GM12878 (cell line): ENCODE measurements around the gene TMEM52. TPM values are rescaled to one million over a fixed set of nuclear protein-coding genes. Genes with fewer than 3 reads are reported as not detected.
A peak's percentile ranks its signal among the peaks of the same experiment; 100 is the strongest.

Source experiments
- ATAC-seq: fragments of 200-7000 bp; cut with Tn5 transposase; 3 replicates; pipeline ENCODE4 v1.9.1; 2020; ENCODE audit warnings: mild to moderate bottlenecking, moderate library complexity
- BruUV-seq: library from RNA; stranded (reverse); fragments of 400-500 nt; replicated peaks from 2 replicates; lab custom pipeline; 2021; lab: Mats Ljungman, UMichigan
- CTCF ChIA-PET: fragments of 300-600 bp; sonication (Branson Sonifier 250); formaldehyde crosslinking; extraction: SDS; loops from one replicate; lab custom pipeline; 2021; ENCODE audit warnings: inconsistent platforms; lab: Yijun Ruan, JAX
- POLR2A ChIA-PET: fragments of 350-600 bp; formaldehyde crosslinking; extraction: SDS; loops from one replicate; lab custom pipeline; 2021; ENCODE audit warnings: inconsistent platforms; lab: Charles Lee
- RAD21 ChIA-PET: fragments of 300-600 bp; sonication (Branson Sonifier 250); formaldehyde crosslinking; loops from one replicate; lab custom pipeline; 2023; ENCODE audit warnings: antibody characterized with exemption; ENCODE audit not compliant: unreplicated experiment; lab: Charles Lee
- SMC1A ChIA-PET: fragments of 300-600 bp; sonication (Branson Sonifier 250); formaldehyde crosslinking; loops from one replicate; lab custom pipeline; 2023; ENCODE audit not compliant: unreplicated experiment, uncharacterized antibody; lab: Charles Lee
- DNase-seq: peaks from one replicate; pipeline ENCODE4 v3.0.0-alpha.2; 2011; ENCODE audit warnings: low read depth, low spot score
- FAIRE-seq: peaks from 3 replicates; lab custom pipeline; 2011; peaks lifted over from hg19 to GRCh38; lab: Jason Lieb, UNC
- H2AFZ ChIP-seq: 2 replicates; pipeline ENCODE4 v1.6.0; 2011; ENCODE audit warnings: low read depth, low read length, control low read depth; ENCODE audit not compliant: control insufficient read depth
- H3K27ac ChIP-seq: 2 replicates; pipeline ENCODE4 v1.5.1; 2011; ENCODE audit warnings: control low read depth; ENCODE audit not compliant: control insufficient read depth, insufficient read depth
- H3K27me3 ChIP-seq, 2 experiments: replicated peaks in 1 of 2; 2 replicates each; pipeline versions ENCODE4 v1.6.0 to v1.6.1; 2011; ENCODE audit warnings: low read length in 1 of 2; ENCODE audit not compliant: control insufficient read depth in 2 of 2, insufficient read depth in 2 of 2
- H3K36me3 ChIP-seq, 2 experiments: 2 replicates each; pipeline ENCODE4 v1.5.1; 2011; ENCODE audit warnings: low read length in 1 of 2; ENCODE audit not compliant: control insufficient read depth in 2 of 2, insufficient read depth in 2 of 2
- H3K4me1 ChIP-seq: 2 replicates; pipeline ENCODE4 v1.6.1; 2011; ENCODE audit warnings: mild to moderate bottlenecking, low read length, moderate library complexity, mixed read lengths; ENCODE audit not compliant: control insufficient read depth, insufficient read depth
- H3K4me2 ChIP-seq: 2 replicates; pipeline ENCODE4 v1.6.0; 2011; ENCODE audit warnings: control low read depth; ENCODE audit not compliant: control insufficient read depth, insufficient read depth
- H3K4me3 ChIP-seq: fragments of 200-600 bp; sonication (generic); 2 replicates; pipeline ENCODE4 v1.5.1; 2016
- H3K79me2 ChIP-seq: 2 replicates; pipeline ENCODE4 v1.6.0; 2011; ENCODE audit warnings: low read length; ENCODE audit not compliant: control insufficient read depth, insufficient read depth
- H3K9ac ChIP-seq: 2 replicates; pipeline ENCODE4 v1.8.0; 2011; ENCODE audit warnings: low read length, control low read depth, mixed read lengths; ENCODE audit not compliant: control insufficient read depth, insufficient read depth
- H3K9me3 ChIP-seq: replicated peaks from 3 replicates; pipeline ENCODE4 v1.5.1; 2011; ENCODE audit warnings: mild to moderate bottlenecking, low read length; ENCODE audit not compliant: control insufficient read depth, insufficient read depth
- H4K20me1 ChIP-seq: 2 replicates; pipeline ENCODE4 v1.6.0; 2011; ENCODE audit not compliant: control insufficient read depth, insufficient read depth
- CEBPZ ChIP-seq: fragments of 150-350 bp; IDR thresholded peaks from 2 replicates; pipeline ENCODE4 v1.6.1; 2016; ENCODE audit warnings: low read depth, low read length
- E4F1 ChIP-seq: fragments of 450-650 bp; IDR thresholded peaks from 2 replicates; pipeline ENCODE4 v1.6.1; 2018; ENCODE audit warnings: borderline replicate concordance, mild to moderate bottlenecking; ENCODE audit not compliant: partially characterized antibody
- EGR1 ChIP-seq, 2 experiments: IDR thresholded peaks; 1 replicate in 1 of 2; 2 replicates in 1 of 2; pipeline ENCODE4 v1.6.1; 2011 to 2012; ENCODE audit warnings: low read depth in 2 of 2, low read length in 2 of 2, borderline replicate concordance in 1 of 2, mild to moderate bottlenecking in 1 of 2, moderate library complexity in 1 of 2
- IKZF2 ChIP-seq, 2 experiments: fragments of 450-650 bp; IDR thresholded peaks; 2 replicates each; pipeline ENCODE4 v1.6.1; 2017; ENCODE audit warnings: mild to moderate bottlenecking in 2 of 2, moderate library complexity in 2 of 2
- JUNB ChIP-seq: IDR thresholded peaks from 2 replicates; pipeline ENCODE4 v1.6.1; 2016; ENCODE audit warnings: antibody characterized with exemption, mild to moderate bottlenecking
- MEF2B ChIP-seq: fragments of 450-650 bp; IDR thresholded peaks from 2 replicates; pipeline ENCODE4 v1.6.1; 2018; ENCODE audit warnings: mild to moderate bottlenecking, moderate library complexity; ENCODE audit not compliant: partially characterized antibody, poor library complexity, severe bottlenecking
- MLLT1 ChIP-seq: fragments of 450-650 bp; IDR thresholded peaks from 2 replicates; pipeline ENCODE4 v1.6.1; 2016; ENCODE audit warnings: mild to moderate bottlenecking
- MTA3 ChIP-seq: IDR thresholded peaks from 2 replicates; pipeline ENCODE4 v1.6.1; 2012; ENCODE audit warnings: low read length, inconsistent platforms, borderline replicate concordance
- SP1 ChIP-seq: IDR thresholded peaks from one replicate; pipeline ENCODE4 v1.6.1; 2011; ENCODE audit warnings: low read depth, low read length
- SPI1 ChIP-seq: IDR thresholded peaks from 2 replicates; pipeline ENCODE4 v1.6.1; 2011; ENCODE audit warnings: low read depth, mild to moderate bottlenecking, low read length, moderate library complexity, borderline replicate concordance; ENCODE audit not compliant: insufficient read depth
- STAT3 ChIP-seq: IDR thresholded peaks from 2 replicates; pipeline ENCODE4 v1.6.1; 2011; ENCODE audit warnings: low read depth, low read length, improper control_type of control experiment
- TAF1 ChIP-seq: IDR thresholded peaks from 2 replicates; pipeline ENCODE4 v1.6.1; 2011; ENCODE audit warnings: mild to moderate bottlenecking, low read depth, low read length, borderline replicate concordance
- WGBS: methylation state at CpG from one replicate; pipeline ENCODE4 v1.1.6; 2016; ENCODE audit warnings: low lambda C conversion rate; ENCODE audit not compliant: insufficient replicate concordance, insufficient coverage; ENCODE audit errors: missing lambda C conversion rate; 5-methylcytosine and 5-hydroxymethylcytosine counted together
- in situ Hi-C: fragments of 300-500 bp; cut with MboI; formaldehyde crosslinking; loops from 9 replicates; pipeline ENCODE4 v1.14.3; 2018; ENCODE audit warnings: mixed read lengths
- intact Hi-C: fragments of 100-400 bp; cut with micrococcal nuclease; formaldehyde crosslinking; loops from one replicate; pipeline ENCODE4 v1.14.2; 2022; ENCODE audit not compliant: unreplicated experiment
- polyA plus RNA-seq, 11 experiments: library from polyadenylated mRNA; depleted of rRNA in 4 of 11; unstranded in 6 of 11; stranded (reverse) in 5 of 11; fragments of >200 nt; fragmentation: Nextera tagmentation in 4 of 11; fragmentation: Illumina TruSeq in 1 of 11; extraction: Ambion mirVana in 4 of 11; extraction: Trizol in 1 of 11; gene quantifications; 1 replicate in 1 of 11; 2 replicates in 10 of 11; pipeline versions ENCODE4 v1.2.1 to v1.2.3, GENCODE V29; 2011 to 2016; ENCODE audit warnings: inconsistent platforms in 2 of 11, missing spikeins in 2 of 11, low read depth in 1 of 11
- total RNA-seq, 4 experiments: library from RNA; depleted of rRNA in 3 of 4; stranded (reverse); fragments of >200 nt in 3 of 4; fragmentation: Illumina TruSeq in 1 of 4; extraction: Trizol in 1 of 4; gene quantifications; 2 replicates each; pipeline versions ENCODE4 v1.2.1 to v1.2.3, GENCODE V29; 2013 to 2021

Gene TMEM52
- total and polyA plus RNA-seq, 10 of the 15 experiments (the other 5 are each of a cell fraction or from before 2014, with no cell fraction given) = 0.17 to 0.33 (median 0.24) TPM; not detected in 7

GRCh38 chr1:1907098-1907736 is 11.9 kb downstream of the TMEM52 start:
- peak; percentile 46 for DNase-seq
- ChIA-PET RAD21 (interaction anchor here (1.0 to 5.1 kb wide), 5 partner anchors 10 to 130 kb away, joined by 3 to 33 read pairs (median 17); no protein-coding TSS in a partner anchor), POLR2A (interaction anchor here (0.5 to 3.0 kb wide), 4 partner anchors 8 to 131 kb away, joined by 4 to 14 read pairs (median 7); partner anchors contain the start of gene NADK)
- TF ChIP-seq JUNB (no peak), TAF1 (no peak), IKZF2 (IDR thresholded peaks at IDR 0.05) (peak in 1 of 2 experiments; percentile 35; a peak in 2 of 4 replicates), EGR1 (IDR thresholded peaks at IDR 0.05; ENCODE audit: borderline replicate concordance in 1 of 2, low read depth in 2 of 2, low read length in 2 of 2) (no peak), STAT3 (no peak), E4F1 (no peak), MEF2B (peak; percentile 91), MLLT1 (no peak), MTA3 (no peak), SP1 (peak; percentile 39), SPI1 (no peak), CEBPZ (no peak)

More at GRCh38 chr1:1907098-1907736, 11.9 kb downstream of the TMEM52 start:
- CTCF ChIA-PET = interaction anchor here (0.7 to 3.2 kb wide), 16 partner anchors 8 to 127 kb away, joined by 3 to 26 read pairs (median 7); no protein-coding TSS in a partner anchor
- Histone ChIP-seq H3K4me2 (peak overlapping the region; percentile 98), H3K9ac (no peak overlapping the region), H3K9me3 (no peaks in the 10 kb centered on the region; the same call in 2 of the 3 replicates), H3K27ac (0 out of 2 replicates have a peak overlapping the region, but pooled peaks have one; percentile 10), H2AFZ (no peak overlapping the region; the same call in 1 of the 2 replicates), H3K36me3 (no peaks in the 10 kb centered on the region), H4K20me1 (no peaks in the 10 kb centered on the region), H3K4me3 (no peak overlapping the region), H3K79me2 (no peaks in the 10 kb centered on the region), H3K27me3 (no peaks in the 10 kb centered on the region), H3K4me1 (peaks cover 22% of the 10 kb centered on the region)
- peak; percentile 58 for ATAC-seq
- intact Hi-C loops = loop anchor here (5.0 kb wide), 2 partner anchors 80 to 105 kb away; no protein-coding TSS in a partner anchor
- in situ Hi-C loops = loop anchor here (10.0 kb wide), 1 partner anchor 122 kb away; no protein-coding TSS in a partner anchor
- 48% methylated on average over 8 of the region's 8 CpGs for WGBS
- FAIRE-seq = no peak
- no TSS peak for BruUV-seq
- SMC1A ChIA-PET = interaction anchor here (0.9 to 3.8 kb wide), 5 partner anchors 9 to 130 kb away, joined by 3 to 15 read pairs (median 10); no protein-coding TSS in a partner anchor
